Lung microvascular endothelial cell (primary cell): ENCODE results near the gene NLGN2. TPM values are rescaled to one million over a fixed set of nuclear protein-coding genes. Genes with fewer than 3 reads are reported as not detected.
A peak's percentile ranks its signal among the peaks of the same experiment; 100 is the strongest.
"Not testable (repeated sequence)": the region's sequence is repeated elsewhere in the genome, so short reads cannot be mapped to it uniquely, and the experiment has no call there.

Source experiments
- DNase-seq, 2 donors: peaks; one replicate each; pipeline versions ENCODE4 v3.0.0 to v3.0.0-alpha.2; 2010; ENCODE audit warnings: low read depth in 2 of 2
- total RNA-seq: library from RNA; depleted of rRNA; stranded (reverse); fragments of >200 nt; gene quantifications from 2 replicates; pipeline ENCODE4 v1.2.1, GENCODE V29; 2014

Gene NLGN2
- 1.2 and 1.3 TPM in 2 replicates for total RNA-seq

DNA sequence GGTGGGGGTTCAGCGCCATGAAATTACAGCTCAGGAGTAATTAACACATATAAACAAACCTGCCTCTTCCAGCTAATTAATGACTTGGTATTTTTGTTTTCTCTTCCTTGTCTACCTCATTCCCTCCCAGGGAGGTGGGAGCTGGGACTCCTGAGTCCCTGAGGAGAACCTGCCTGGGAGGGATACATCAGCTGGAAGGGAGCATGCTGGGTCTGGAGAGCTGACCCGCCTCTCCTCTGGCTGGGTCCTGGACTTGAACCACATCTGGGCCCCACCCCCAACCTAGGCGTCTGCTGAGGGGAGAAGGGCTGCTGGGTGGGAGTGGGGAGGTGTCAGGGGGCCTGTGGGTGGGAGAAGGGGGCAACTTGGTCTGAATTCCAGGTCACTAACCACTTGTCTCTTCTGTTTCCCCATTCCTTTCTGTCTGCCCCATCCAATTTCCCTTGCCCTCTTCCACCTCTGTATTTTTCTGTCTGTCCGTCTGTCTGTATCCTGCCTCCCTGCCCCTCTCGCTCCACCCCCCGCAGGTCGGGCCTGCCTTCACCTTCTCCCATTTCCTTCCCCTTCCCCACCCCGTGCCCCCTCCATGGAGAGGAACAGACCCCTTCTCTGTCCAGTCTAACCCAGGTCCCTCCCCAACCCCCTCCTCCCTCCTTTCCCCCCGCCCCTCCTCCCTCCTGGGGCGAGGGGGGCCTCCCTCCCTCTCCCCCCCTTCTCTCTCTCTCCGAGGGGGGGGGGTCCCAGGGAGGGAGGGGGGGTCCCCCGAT, at the start of gene NLGN2:
NLGN2 (plus strand) TSS at position 361 of the 767 bp plus-strand sequence. CDS start 411 bp downstream, outside the sequence.
- no peak for DNase-seq

DNA sequence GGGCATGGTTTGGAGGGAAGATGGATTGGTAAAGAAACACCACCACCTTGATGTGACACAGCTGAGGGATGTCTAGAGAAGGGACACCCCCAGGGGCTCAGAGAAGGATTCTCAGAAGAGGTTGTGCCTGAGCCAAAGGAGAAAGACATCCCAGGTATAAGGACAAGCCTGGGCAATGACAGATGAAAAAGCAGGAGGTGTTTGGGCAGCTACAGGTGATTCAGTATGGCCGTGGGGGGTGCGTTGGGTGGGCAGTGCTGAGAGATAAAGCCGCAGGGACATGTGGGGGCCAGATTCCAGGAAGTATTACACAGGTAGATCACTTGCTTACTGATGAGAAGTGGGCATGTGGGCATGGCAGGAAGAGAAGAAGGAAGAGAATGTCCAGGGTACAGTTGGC, 45.7 kb upstream of the NLGN2 start:
- no peak for DNase-seq

DNA sequence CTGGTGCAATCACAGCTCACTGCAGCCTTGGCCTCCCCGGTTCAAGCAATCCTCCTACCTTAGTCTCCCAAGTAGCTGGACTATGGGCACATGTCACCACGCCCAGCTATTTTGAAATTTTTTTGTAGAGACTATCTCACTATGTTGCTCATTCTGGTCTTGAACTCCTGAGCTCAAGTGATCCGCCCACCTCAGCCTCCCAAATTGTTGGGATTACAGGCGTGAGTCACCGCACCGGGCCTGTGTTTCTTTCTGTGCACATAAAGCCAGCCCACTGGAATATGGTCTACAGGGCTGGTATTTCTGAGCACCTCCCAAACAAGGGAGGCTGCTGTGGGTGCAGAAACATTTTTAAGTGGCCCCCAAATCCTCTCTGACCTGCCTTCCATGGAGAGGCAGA, 44.3 kb upstream of the NLGN2 start:
- no peak for DNase-seq

DNA sequence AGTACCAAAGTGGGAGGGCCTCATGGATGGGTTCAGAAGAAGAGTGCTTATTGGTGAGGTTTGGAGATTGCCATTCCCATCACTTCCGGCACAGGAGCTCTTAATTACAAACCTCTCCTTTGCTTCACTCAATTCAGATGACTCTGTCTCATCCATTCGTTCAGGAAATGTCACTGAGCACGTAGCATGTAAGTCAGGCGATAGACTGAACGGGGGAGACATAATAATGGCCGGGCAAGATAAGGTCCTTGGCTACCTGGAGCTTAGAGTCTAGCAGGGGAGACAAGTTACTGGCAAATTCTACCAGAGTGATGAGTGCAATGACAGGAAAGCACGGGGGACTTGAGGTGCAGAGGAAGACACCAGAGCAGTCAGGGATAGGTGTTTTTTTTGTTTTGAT, 41.7 kb upstream of the NLGN2 start:
- not testable (repeated sequence) for DNase-seq

DNA sequence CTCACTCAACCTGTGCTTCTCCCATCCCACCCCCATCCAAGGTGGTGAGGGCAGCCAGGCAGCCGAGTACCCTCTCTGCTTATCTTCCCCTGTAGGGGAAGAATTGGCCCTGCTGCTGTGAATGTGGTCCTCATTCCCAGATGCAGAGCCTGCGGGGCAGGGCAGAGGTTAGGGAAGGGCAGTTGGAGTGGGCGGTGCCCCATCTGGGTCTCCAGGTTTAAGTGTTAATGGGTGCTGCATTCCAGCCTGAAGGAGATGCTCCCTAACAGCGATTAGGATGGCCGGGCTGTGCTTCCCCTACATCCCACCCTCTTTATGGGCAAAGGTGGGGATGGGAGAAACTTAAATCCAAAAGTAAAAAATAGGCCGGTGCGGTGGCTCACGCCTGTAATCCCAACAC, 40.6 kb upstream of the NLGN2 start:
- DNase-seq, result no peak

DNA sequence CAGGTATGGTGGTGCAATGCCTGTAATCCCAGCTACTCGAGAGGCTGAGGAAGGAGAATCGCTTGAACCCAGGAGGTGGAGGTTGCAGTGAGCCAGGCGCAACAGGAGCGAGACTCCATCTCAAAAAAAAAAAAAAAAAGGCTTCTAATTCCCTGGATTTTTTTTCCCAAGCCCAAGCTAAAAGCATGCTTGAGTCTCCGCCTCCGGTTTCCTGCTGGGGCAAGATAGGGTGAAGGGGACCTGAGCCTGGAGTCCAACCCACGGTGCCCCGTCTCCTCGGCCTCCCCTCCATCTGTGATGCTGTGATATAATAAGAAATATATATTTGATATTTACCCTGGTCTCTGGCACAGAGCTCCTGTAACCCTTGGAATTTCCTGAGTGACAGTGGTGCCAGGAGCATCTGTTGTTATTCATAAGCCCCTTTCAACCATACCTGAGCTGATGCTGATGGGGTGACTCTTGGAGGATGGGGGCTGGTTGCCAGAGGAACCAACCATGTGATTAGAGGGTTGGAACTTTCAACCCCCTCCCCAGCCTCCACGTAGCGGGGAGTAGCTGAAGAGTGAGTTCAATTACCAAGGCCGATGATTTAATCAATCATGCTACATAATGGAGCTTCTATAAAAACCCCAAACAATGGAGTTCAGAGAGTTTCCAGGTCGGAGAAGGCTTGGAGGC, 39.6 kb upstream of the NLGN2 start:
- no peak for DNase-seq

DNA sequence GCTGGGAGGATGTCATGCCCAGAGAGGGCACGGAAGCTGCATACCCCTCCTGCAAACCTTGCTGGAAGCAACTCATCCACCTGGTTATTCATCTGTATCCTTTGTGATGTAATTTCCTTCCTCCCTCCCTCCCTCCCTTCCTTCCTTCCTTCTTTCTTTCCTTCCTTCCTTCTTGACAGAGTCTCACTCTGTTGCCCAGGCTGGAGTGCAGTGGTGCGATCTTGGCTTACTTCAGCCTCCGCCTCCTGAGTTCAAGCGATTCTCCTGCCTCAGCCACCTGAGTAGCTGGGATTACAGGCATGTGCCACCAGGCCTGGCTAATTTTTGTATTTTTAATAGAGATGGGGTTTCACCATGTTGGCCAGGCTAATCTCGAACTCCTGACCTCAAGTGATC, 39.0 kb upstream of the NLGN2 start:
- DNase-seq, result not testable (repeated sequence)

DNA sequence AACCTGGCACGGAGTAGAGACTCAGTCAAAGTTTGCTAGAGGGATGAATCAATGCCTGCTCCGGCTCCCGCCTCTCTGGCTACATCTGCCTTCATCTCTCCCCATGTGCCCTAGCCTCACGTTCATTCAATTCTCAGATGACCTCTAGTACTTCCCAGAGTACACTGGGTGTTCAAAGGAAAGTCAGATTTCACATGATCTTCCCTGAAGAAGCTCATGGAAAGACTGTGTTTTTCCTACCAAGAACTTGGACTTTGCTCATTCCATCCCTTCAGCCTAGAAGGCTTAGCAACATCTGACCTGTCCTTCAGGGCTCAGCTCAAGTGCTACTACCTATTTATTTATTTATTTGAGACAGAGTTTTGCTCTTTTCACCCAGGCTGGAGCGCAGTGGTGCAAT, 37.8 kb upstream of the NLGN2 start:
- no peak for DNase-seq

DNA sequence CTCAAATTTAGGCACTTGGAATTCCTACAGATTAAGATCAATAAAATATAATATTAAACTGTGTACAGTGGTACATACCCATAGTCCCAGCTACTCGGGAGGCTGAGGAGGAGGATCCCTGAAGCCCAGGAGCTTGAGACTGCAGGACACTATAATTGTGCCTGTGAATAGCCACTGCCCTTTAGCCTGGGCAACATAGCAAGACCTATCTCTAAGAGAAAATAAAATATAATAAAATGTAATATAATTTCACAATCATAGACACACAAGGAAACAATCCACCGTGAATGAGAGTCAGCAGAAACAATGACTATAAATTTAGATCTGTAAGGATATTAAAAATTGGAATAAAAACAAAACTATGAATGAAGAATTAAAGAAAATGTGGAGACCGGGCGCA, 36.8 kb upstream of the NLGN2 start:
- no peak for DNase-seq

DNA sequence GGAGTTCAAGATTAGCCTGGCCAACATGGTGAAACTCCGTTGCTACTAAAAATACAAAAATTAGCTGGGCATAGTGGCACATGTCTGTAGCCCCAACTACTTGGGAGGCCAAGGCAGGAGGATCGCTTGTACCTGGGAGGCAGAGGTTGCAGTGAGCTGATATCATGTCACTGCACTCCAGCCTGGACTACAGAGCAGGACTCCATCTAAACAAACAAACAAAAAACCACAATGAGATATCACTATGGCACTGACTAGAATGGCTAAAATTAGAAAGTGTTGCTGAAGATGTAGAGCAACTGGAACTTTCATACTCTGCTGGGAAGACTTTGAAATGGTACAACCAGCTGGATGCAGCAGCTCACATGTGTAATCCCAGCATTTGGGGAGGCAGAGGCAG, 33.3 kb upstream of the NLGN2 start:
- DNase-seq, result no peak

DNA sequence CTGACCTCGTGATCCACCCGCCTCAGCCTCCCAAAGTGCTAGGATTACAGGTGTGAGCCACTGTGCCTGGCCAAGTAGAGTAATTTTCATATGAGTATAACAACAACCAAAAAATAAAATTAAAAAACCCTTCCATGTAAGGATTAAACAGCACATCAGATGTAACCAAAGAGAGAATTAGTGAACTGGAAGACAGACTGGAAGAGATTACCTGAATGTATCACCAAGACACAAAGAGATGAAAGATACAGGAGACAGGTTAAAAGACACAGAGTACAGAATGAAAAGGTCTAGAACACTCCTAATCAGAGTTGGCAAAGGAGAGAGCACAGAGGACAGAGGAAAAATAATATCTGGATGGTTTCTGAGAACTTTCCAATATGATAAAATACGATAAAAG, 28.5 kb upstream of the NLGN2 start:
- no peak for DNase-seq

DNA sequence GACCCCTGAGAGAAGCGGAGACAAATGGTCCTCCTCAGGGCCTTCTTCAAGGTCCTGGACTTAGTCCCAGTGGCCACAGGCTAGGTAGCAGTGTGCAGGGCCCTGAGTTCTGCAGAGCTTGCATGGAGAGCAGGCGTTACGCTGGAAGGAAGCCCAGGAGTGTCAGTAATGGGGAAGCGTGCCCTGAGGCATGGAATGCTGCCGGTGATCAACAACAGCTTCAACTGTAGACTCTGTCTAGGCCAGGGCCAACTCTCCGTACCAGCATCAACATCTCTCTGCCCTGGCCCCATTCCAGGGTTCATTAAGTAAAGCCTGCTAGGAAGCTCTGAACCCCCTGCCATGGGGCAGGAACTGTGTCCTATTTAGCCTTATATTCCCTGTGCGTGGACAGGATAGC, 27.3 kb upstream of the NLGN2 start:
- peak in 1 of 2 donors; percentile 41 for DNase-seq

DNA sequence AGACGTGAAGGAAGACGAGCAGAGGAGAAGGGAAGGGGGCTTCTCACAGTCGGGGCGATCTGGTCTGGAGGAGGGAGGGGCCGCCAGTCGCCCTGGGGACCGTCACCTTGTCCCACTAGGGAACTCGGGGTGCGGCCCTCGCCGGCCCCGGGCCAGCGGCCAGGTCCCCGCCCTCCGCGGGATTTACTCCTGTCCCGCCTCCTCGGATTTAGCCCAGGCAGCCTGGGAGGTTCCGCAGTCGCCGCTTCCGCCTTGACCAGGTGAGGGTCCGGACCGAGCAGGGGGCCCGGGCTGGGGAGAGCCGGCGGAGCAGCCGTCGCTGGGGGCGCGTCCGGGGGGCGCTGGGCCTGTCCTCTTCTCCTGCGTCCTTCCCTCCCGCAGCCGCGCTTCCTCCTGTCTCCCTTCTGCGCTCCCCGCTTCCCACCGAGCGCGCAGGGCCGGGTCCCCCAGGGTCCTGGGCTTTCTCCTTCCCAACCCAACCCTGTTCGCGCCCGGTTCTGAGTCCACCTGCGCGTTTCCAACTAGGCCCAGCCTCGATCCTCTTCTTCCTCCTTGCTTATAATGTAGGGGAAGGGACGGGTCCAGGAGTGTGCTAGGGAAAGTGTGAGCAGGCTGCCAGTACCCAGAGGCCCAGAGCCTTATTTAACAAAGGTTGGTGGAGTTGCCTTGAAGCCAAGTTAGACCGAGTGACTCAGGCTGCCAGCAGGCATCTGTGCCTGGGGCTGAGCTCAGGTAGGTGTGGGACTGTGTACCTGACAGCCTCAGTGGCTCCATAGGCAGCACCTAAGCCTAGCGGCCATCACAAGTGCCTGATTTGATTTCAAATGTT, 26.6 kb upstream of the NLGN2 start, which contains the start of gene TNK1:
TNK1 (plus strand) TSS at position 235 of the 829 bp plus-strand sequence. CDS start 1,838 bp downstream, outside the sequence.
- DNase-seq, result no peak

DNA sequence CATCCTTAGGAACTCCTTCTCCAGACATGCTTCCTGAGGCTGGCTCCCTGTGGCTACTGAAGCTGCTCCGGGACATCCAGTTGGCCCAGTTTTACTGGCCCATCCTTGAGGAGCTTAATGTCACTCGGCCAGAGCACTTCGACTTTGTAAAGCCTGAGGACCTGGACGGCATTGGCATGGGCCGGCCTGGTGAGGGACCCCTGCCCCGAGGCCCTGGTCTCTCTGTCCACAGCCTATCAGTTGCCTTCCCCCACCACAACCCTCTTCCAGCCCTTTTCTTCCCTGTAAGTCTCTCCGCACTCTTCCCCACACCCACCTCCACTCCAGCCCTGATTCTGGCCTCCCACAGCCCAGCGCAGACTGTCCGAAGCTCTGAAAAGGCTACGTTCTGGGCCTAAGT, 24.7 kb upstream of the NLGN2 start:
- no peak for DNase-seq

DNA sequence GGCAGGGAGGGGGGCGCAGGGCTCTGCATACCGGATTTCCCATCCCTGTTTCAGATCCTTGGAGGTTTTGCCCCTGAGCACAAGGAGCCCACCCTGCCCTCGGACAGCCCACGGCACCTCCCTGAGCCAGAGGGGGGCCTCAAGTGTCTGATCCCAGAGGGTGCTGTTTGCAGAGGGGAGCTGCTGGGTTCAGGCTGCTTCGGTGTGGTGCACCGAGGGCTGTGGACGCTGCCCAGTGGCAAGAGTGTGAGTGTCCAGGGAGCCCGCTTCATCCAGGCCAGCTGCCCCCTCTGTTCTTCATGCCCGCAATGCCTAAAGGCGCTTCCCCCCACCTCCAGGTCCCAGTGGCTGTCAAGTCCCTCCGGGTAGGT, 24.3 kb upstream of the NLGN2 start:
- no peak for DNase-seq

DNA sequence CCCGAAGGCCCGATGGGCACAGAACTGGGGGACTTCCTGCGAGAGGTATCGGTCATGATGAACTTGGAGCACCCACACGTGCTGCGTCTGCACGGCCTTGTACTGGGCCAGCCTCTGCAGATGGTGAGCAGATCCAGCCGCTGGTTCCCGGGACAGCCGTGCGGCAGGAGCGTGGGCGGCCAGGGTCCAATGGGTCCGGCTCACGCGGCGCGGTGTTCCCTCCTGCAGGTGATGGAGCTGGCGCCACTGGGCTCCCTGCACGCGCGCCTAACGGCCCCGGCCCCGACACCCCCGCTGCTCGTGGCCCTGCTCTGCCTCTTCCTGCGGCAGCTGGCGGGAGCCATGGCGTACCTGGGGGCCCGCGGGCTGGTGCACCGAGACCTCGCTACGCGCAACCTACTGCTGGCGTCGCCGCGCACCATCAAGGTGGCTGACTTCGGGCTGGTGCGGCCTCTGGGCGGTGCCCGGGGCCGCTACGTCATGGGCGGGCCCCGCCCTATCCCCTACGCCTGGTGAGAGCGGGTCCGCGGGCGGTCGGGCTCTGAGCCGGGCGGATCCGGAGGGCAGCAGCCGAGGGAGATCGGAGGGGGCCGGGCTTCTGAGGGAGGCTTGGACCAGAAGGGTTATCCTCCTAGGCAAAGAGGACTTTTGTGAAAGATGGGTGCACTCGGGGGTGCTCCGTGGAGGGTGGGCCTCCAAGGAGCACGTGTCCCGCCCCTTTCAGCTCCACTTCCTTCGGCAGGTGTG, 23.7 kb upstream of the NLGN2 start:
- DNase-seq, result peak in 1 of 2 donors; percentile 50

DNA sequence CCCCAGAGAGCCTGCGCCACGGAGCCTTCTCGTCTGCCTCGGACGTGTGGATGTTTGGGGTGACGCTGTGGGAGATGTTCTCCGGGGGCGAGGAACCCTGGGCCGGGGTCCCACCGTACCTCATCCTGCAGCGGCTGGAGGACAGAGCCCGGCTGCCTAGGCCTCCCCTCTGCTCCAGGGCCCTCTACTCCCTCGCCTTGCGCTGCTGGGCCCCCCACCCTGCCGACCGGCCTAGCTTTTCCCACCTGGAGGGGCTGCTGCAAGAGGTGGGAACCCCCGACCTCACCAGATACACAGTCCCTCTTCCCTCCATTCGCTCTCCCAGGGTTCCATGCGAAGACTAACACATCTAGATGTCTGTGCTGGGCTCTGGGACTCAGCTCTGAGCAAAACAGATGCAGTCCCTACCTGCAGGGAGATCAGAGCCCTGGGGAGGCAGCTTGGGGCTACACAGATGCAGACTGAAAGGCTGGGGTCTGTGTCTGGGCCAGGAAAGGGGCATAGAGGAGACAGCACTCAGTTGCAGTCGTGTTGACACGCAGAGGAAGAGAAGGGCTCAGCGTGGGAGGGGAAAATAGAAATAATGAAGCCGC, 23.1 kb upstream of the NLGN2 start:
- DNase-seq, result no peak

DNA sequence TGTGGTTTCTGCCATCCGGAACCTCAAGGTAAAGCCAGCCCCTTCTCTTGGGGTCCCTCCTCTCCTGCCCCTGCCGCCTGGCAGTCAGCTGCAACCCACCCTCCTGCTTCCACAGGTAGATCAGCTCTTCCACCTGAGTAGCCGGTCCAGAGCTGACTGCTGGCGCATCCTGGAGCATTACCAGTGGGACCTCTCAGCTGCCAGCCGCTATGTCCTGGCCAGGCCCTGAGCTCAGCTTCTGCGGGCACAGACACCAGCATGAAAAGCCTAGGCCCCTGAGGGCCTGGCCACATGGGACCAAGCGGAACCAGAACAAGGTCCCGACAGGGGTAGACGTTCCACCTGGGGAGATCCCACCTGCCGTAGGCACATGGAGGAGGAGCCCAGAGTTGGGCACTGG, 18.8 kb upstream of the NLGN2 start:
- no peak for DNase-seq

DNA sequence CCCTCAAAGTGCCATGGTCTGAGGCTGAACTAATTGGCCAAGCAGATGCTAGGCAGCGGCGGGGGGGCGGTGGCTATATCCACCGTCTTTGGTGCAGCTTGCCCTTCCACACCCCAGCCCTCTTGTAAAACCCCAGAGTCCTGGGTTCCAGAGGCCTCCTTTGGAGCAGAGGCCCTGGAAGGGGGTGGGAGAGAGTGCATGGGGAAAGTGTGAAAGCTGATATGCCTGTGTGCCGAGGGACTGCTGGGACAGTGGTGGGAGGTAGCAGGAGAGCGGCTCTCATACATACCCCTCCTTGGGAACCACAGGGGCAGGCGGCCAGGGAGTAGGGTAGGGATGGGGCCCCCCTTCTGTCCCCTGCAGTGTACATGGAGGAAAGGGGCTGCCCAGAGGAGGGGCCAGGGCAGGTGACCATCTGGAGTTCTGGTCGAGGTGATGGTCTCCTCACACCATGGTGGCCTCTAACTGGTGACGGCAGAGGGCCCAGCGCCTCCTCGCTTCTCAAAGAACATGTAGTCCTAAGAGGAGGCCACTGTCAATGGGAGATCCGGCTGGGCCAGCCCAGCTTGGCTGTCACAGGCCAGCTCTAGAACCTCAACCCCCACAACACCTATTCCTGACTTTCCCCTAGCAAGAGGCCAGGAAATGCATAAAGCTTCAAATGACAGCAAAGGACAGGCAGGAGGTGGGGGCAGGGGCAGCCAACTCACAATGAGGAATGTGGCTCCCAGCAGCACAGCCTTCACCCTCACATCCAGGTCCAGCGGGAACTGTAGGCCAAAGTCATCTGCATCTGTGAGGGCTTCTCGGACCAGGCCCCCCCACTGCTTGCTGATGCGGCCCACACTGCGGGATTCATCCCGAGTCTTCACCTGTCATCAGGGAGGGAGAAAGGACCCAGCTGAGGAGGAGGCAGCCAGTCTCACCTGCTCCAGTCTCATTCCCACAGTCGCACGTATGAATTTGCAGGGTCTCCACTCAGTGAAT, 17.4 kb upstream of the NLGN2 start:
- DNase-seq, result no peak

DNA sequence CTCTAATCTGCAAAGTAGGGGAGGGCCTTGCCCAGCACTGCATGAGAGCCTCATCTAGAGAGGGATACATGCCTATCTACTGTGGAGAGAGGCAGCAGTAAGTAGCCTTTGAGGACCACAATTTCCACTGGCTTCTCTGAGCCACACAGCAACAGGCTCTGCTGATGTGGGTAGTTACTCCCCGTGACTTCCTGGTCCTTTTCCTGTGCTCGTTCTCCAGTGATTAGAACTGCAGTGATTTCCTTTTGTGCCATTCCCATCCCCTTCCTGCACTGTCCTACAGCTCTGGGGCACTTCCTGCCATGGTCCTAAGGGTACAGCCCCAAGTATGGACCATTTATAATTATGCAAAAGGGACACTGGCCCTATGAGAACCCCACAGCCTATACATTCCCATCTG, 16.3 kb upstream of the NLGN2 start:
- peak; percentile 40 to 70 for DNase-seq
